NCI-H2196 (cell line): ENCODE measurements around the gene PLA2G6.

Source experiments
- DNase-seq: peaks from one replicate; lab custom pipeline; 2025; ENCODE audit not compliant: unreplicated experiment; lab: John Stamatoyannopoulos, UW

The PLA2G6 gene

DNA sequence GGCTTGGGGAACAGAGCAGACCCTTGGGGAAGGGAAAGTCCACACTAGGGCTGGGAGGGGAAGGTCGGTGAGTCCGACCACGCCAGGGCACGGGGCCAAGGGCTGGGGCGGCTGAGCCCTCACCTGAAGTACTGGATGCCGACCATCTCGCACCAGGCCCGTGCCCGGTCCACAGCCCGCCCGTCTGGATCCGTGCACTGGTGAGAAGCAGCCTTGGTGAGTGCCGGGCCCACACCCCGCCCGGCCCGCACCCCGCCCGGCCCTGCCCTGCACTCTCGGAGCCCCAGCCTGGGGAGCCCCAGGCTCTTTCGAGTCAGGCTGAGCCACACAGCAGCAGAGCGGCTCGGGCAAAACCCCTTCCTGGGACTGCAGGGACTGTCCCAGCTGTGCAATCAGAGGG, 69.2 kb downstream of the PLA2G6 start:
- no peak for DNase-seq

GRCh38 chr22:38111925-38112355, 69.7 kb downstream of the PLA2G6 start:
- no peak for DNase-seq

GRCh38 chr22:38110863-38111852, 70.5 kb downstream of the PLA2G6 start:
- DNase-seq: no peak

GRCh38 chr22:38110008-38110862, 71.4 kb downstream of the PLA2G6 start, which contains the start of gene BAIAP2L2:
Gene BAIAP2L2 (minus strand): TSS chr22:38110684. CDS start chr22:38110525, 159 bp downstream.
- DNase-seq: no peak

DNA sequence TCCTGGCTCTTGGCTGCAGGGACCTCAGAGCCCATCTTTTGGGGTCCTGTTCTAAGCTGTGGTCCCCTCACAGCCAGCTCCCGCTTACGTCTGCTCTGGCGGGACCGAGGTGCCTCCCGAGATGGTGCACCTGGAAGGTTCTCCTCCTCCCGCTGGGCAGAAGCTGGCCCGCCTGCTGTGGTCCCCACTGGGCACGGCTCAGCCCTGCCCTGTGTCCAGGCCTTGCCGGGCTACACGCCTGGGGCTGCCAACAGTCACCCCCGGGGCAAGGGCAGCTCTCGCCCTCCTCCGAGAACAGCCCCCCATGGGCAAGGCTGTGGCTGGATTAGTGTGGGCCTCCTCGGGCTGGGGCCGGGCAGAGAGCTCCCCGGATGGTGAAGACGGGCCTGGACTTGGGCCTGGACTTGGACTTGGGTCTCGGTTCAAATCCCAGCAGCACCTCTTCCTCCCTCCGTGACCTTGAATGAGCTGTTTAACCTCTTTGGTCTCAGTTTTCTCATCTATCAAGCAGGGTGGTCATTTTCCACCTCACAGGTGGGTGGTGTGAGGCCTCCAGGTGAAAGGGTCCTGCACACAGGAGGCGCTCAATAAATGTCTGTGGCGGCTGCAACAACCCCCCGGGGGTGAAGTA, 72.1 kb downstream of the PLA2G6 start:
- no peak for DNase-seq

DNA sequence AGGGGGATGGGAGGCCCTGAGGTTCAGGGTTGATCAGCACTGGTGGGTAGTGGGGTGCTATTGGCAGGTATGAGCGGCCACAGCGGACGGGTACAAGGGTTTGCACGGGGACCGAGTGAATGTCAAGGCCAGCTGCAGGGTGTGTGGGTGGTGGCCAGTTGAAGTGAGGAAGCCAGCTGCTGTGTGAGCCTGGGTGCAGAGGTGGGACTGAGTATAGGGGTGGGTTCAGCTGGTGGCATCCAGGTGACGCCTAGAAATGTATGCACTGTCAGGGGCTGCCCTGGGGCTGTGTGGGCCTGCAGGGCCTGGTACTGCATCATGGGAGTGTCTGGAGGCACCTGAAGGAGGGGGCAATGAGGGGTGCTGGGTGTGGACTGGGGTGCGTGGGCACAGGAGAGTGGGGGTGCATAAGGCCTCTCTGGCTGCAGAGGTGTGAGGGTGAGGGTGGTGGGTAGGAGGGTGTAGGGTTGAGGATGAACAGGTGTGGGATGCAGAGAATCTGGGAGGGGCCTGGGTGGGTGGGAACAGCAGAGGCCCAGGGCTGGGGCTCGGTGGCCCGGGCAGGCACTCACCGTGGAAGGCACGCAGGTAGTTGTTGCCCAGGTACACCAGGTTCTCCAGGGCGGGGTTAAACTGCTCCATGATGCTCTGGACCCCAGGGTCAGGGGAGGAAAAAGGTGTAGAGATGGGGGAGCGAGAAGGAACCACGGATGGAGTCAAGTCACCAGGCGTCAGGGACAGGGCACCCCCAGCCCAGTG, 72.9 kb downstream of the PLA2G6 start:
- DNase-seq: no peak

- DNase-seq: no peak
These were observed 73.7 kb downstream of the PLA2G6 start for GRCh38 chr22:38107692-38108515.

GRCh38 chr22:38106814-38107578, 74.6 kb downstream of the PLA2G6 start:
- DNase-seq: no peak

DNA sequence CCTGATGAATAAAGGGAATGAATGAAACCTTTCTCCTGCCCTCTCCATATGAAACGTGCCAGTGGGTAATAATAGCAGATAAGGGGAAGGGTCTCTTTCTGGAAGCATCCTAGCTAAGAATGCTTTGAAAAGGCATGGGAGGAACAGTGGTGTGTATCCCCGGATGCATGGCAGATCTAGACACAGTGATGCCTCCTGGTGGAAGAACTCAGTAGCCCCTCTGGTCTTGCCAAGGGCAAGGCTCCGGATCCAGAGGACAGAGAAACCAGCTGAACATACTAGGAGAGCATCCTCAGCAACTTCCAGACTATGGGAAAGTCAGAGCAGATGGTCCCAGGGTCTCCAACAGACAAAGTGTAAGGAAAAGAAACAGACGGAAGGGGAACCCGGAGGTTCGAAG, 77.5 kb downstream of the PLA2G6 start:
- no peak for DNase-seq

DNA sequence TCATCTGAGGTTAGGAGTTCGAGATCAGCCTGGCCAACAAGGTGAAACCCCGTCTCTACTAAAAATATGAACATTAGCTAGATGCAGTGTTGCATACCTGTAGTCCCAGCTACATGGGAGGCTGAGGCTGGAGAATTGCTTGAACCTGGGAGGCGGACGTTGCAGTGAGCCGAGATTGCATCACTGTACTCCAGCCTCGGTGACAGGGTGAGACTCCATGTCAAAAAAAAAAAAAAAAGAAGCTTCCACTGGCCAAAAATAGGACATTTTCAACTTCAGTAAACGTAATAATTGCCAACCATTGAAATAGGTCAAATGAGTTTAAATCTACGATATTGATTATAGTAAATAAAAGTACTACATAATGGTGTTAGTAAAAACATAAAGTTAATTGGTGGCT, 78.0 kb downstream of the PLA2G6 start:
- no peak for DNase-seq

DNA sequence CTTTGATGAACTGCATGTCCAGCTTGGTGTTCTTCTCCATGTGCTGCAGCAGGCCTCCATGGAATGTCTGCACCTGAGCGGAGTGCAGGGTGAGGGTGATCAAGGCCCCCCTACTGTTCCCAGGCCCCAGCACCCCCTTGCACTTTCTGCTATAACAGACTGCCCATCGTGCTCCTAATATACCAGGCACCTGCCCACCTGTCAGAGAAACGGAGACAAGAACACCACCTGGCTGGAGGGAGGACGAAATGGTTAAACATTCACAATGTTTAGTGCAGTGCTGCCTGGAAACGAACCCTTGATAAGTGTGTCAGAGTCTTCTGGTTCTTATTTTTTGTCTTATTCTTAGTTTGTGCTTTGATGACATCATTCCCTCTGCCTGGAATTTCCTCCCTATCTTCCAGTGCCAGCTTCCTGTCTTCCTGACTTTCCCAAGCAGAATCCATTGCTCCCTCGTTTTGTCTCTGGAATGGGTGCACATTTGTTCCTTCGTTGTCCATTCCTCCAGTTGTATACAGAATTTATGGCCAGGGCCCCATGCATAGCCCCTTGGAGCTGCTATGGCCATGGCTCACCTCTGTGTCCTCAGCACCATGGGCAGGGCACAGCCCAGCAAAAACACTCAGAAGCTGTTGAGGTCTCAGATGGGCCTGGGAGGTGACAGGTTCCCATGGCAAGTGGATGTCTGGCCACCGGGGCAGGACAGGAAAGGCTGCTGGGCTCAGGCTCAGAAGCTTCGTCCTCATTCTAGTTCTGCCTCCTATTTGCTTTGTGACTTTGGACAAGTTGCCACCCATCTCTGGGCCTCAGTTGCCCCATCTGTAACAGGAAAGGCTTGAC, 83.0 kb downstream of the PLA2G6 start:
- no peak for DNase-seq

- DNase-seq: no peak
These were observed 83.8 kb downstream of the PLA2G6 start for GRCh38 chr22:38097557-38098409.

GRCh38 chr22:38097058-38097457, 84.6 kb downstream of the PLA2G6 start:
- no peak for DNase-seq

DNA sequence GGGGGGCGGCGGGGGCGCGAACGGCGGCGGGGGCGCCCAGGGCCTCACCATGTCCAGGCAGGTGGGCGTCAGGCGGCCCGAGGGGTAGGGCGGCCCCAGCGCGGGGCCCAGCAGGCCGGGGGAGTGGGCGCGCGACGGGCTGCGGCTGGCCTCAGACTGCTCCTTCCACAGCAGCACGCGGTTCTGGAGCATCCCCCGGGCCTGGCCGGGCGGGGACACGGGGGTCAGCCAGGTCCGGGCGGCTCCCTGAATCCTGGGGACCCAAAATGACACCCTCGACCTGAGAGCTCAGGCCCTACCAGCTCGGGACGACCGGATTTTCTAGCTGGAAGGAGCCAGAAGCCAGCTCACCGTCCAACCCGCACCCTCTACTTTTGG, 92.2 kb downstream of the PLA2G6 start:
- no peak for DNase-seq

DNA sequence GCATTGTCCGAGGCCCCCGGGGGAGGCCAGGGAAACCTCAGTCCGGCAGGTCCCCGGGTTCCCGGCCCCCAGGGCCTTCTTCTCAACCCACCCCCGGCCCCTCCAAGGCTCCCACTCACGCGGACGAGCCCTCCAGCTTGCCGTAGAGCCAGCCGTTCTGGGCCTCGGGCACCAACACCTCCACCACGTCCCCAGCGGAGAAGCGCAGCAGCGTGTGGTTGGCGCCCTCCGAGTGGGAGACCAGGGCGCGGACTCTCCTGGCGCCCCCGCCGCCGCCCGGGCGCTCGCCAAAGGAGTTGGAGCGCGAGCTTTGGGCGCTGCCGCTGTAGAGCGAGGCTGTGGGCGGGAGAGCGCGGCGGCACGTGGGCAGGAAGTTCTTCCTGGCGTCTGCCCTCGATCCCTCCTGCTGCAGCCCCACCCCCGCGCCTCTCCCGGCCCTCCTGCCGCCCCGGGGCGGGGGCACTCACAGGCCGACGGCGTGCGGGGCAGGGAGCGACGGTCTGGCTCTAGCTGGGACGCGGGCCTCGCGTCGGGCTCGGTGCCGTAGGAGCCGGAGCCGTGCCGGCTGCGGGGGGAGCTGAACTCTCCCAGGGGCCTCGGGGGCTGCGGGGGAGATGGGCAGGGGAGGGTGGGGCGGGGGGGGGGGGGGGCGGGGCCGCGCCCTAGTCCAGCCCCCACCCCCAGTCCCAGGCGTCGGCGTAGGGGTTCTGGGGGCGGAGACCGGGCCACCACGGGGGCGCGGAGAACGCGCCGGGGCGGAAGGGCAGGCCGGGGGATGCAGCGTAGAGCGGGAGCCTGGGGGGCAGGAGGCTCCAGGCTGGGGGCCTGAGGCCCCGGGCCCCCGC, 92.8 kb downstream of the PLA2G6 start:
- DNase-seq: no peak

DNA sequence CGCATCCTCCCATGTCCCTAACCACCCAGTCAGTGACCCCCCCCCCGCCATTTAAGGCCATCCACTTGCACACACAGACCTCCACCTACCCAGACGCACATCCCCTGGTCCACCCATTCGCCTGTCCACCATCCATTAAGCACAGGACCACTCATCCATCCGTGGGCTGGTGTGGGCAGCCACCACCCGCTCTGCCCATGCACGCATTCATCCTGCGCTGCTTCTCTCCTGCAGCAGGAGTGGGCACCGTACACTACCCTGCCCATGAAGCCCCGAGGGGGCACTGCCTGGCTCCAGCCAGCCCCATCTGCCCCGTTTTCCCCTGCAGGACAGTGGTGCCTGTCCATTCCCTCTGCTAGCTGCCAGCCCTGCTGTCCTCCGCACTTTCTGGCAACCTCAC, 93.8 kb downstream of the PLA2G6 start:
- DNase-seq: no peak
